Measurements from ENCODE around the gene AKAP17A.

GRCh38 chrX:1614927-1615326, 23.5 kb downstream of the AKAP17A start, which contains the start of gene ASMT:
- TF ChIP-seq SIN3A (IDR thresholded peaks at IDR 0.05; ENCODE audit: borderline replicate concordance, insufficient read depth, low read length) (no peak), TAF1 (IDR thresholded peaks at IDR 0.05; ENCODE audit: borderline replicate concordance, insufficient read depth, low read length) (no peak), POLR2AphosphoS5 (IDR thresholded peaks at IDR 0.05; ENCODE audit: low read depth, low read length) (no peak)
